ENCODE results near the gene RAB26.

RAB26 gene

GRCh38 chr16:2178321-2179106 is 30.1 kb downstream of the RAB26 start:
- no peak for DNase-seq (ENCODE audit: low read depth)

GRCh38 chr16:2179107-2179501 is 30.7 kb downstream of the RAB26 start:
- DNase-seq (ENCODE audit: low read depth): no peak

- no peak for DNase-seq (ENCODE audit: low read depth)
These were observed 31.2 kb downstream of the RAB26 start for GRCh38 chr16:2179576-2179975.

- DNase-seq (ENCODE audit: low read depth): no peak
These were observed 32.0 kb downstream of the RAB26 start for GRCh38 chr16:2180461-2180860.

GRCh38 chr16:2180962-2181923 is 32.8 kb downstream of the RAB26 start:
- no peak for DNase-seq (ENCODE audit: low read depth)

- DNase-seq (ENCODE audit: low read depth): no peak
These were observed 33.5 kb downstream of the RAB26 start for GRCh38 chr16:2181952-2182351.

GRCh38 chr16:2183671-2184070 is 35.2 kb downstream of the RAB26 start:
- no peak for DNase-seq (ENCODE audit: low read depth)

GRCh38 chr16:2184346-2184745 is 35.9 kb downstream of the RAB26 start:
- DNase-seq (ENCODE audit: low read depth): no peak

- no peak for DNase-seq (ENCODE audit: low read depth)
These were observed 36.5 kb downstream of the RAB26 start for GRCh38 chr16:2184962-2185361.

GRCh38 chr16:2186064-2186463 is 37.6 kb downstream of the RAB26 start:
- DNase-seq (ENCODE audit: low read depth): no peak

GRCh38 chr16:2186505-2186904 is 38.1 kb downstream of the RAB26 start:
- no peak for DNase-seq (ENCODE audit: low read depth)

- DNase-seq (ENCODE audit: low read depth): no peak
These were observed 38.8 kb downstream of the RAB26 start for GRCh38 chr16:2187212-2187611.

GRCh38 chr16:2188395-2188794 is 40.0 kb downstream of the RAB26 start:
- DNase-seq (ENCODE audit: low read depth): no peak

GRCh38 chr16:2189252-2189893 is 40.9 kb downstream of the RAB26 start:
- no peak for DNase-seq (ENCODE audit: low read depth)

- DNase-seq (ENCODE audit: low read depth): no peak
These were observed 41.7 kb downstream of the RAB26 start for GRCh38 chr16:2190002-2190658.

- DNase-seq (ENCODE audit: low read depth): no peak
These were observed 42.4 kb downstream of the RAB26 start for GRCh38 chr16:2190659-2191445.

- DNase-seq (ENCODE audit: low read depth): no peak
These were observed 43.0 kb downstream of the RAB26 start for GRCh38 chr16:2191446-2191706.

GRCh38 chr16:2194166-2194834 is 45.9 kb downstream of the RAB26 start:
- DNase-seq (ENCODE audit: low read depth): no peak

GRCh38 chr16:2194852-2195321 is 46.5 kb downstream of the RAB26 start:
- DNase-seq (ENCODE audit: low read depth): no peak

GRCh38 chr16:2195322-2196161 is 47.1 kb downstream of the RAB26 start:
- no peak for DNase-seq (ENCODE audit: low read depth)
